ENCODE results near the gene HSPA1L. TPM values are rescaled to one million over a fixed set of nuclear protein-coding genes. Genes with fewer than 3 reads are reported as not detected.
"Not testable (repeated sequence)": the region's sequence is repeated elsewhere in the genome, so short reads cannot be mapped to it uniquely, and the experiment has no call there.

Gene HSPA1L
- total and polyA plus RNA-seq, 2 donors: 1.2 to 2.4 TPM

DNA sequence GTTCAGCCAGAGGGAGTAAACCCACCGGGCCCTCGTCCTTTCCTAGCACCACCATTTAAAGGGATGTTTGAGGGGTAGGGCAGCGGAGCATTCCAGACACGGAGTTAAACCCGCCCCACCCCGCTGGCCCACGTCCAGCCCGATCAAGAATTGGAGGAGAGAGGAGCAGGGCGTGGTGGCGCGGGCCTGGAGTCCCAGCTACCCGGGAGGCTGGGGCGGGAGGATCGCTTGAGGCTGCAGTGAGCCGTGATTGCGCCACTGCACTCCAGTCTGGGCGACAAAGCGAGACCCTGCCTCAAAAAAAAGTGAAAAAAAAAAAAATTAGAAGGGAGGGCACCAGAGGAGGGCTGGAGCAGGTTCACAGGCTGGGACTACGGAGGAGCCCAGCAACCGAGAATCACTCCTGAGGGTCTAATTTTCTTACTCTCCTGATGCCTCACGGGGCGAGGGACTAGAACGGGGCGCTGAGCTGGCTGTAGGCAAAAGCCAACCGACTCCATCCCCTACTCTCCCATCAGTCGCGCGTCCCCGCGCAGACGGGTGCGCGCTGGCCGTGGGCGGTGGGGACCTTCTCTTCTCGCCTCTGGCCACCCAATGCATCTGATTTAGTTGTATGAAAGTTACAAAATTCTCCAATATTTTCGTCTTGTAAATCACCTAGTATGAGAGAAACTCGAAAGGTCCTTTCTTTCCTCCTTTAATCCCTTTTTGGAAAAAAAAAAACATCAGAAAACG is 6.4 kb upstream of the HSPA1L start:
- H3K4me1 ChIP-seq (ENCODE audit: control insufficient read depth in 2 of 2, insufficient read depth in 2 of 2, low read length in 2 of 2): peaks cover 11 to 33% of the 10 kb centered on the region in 2 donors
- 14% methylated on average over 39 of the region's 39 CpGs for WGBS
- H3K4me3 ChIP-seq (ENCODE audit: low read length in 2 of 2): peak overlapping the region; percentile 79 to 80
- peak overlapping the region; percentile 85 to 89 for H3K27ac ChIP-seq (ENCODE audit: low read depth in 1 of 2, low read length in 1 of 2)
- H3K27me3 ChIP-seq (ENCODE audit: control insufficient read depth in 2 of 2, insufficient read depth in 1 of 2, low read length in 1 of 2): peaks cover 0 to 13% of the 10 kb centered on the region in 2 donors
- H3K36me3 ChIP-seq (ENCODE audit: control insufficient read depth in 2 of 2, insufficient read depth in 2 of 2, low read length in 1 of 2): no peaks in the 10 kb centered on the region
- peak in 2 of 9 donors; percentile 52 to 53 for DNase-seq (ENCODE audit: low read depth in 6 of 9, low spot score in 9 of 9)
- peaks cover 0 to 8% of the 10 kb centered on the region in 2 donors for H3K9me3 ChIP-seq (ENCODE audit: control insufficient read depth in 2 of 2, insufficient read depth in 1 of 2, low read length in 1 of 2)

DNA sequence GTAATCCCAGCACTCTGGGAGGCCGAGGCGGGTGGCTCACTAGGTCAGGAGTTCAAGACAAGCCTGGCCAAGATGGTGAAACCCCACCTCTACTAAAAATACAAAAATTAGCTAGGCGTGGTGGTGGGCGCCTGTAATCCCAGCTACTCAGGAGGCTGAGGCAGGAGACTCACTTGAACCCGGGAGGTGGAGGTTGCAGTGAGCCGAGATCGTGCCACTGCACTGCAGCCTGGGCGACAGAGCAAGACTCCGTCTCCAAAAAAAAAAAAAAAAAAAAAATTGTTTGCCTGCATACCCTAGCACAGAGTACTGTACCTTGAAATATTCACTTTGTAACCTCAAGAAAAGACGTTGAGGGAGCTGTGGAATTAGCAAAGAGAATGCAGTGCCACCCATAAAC is 5.3 kb upstream of the HSPA1L start:
- Histone ChIP-seq H3K4me1 (ENCODE audit: control insufficient read depth in 2 of 2, insufficient read depth in 2 of 2, low read length in 2 of 2) (peaks cover 9 to 30% of the 10 kb centered on the region in 2 donors), H3K27me3 (ENCODE audit: control insufficient read depth in 2 of 2, insufficient read depth in 1 of 2, low read length in 1 of 2) (peaks cover 0 to 16% of the 10 kb centered on the region in 2 donors)
- H3K36me3 ChIP-seq (ENCODE audit: control insufficient read depth in 2 of 2, insufficient read depth in 2 of 2, low read length in 1 of 2); H3K27ac ChIP-seq (ENCODE audit: low read depth in 1 of 2, low read length in 1 of 2); DNase-seq (ENCODE audit: low read depth in 6 of 9, low spot score in 9 of 9); H3K9me3 ChIP-seq (ENCODE audit: control insufficient read depth in 2 of 2, insufficient read depth in 1 of 2, low read length in 1 of 2); H3K4me3 ChIP-seq (ENCODE audit: low read length in 2 of 2): not testable (repeated sequence)
- 97% methylated on average over 10 of the region's 10 CpGs for WGBS

DNA sequence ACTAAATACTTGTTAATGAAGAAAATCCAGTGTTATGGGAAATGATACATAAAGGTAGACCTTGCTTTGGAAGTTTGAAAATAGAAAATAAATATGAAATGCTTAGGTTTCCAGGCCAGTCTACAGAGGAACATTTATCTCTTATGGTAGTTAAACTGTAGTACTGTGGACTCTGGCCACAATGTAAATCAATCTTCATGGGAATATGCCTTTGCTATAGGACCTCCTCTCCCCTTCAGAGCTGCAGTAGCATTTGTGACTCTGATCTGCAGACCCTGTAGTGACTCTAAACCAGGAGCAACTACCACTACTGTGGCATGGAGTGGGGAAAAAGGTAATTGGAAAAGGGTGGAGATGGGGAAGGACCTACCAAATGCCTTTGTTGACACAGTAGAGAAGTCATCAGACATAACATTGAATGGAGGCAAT is 4.8 kb upstream of the HSPA1L start:
- peaks cover 9 to 34% of the 10 kb centered on the region in 2 donors for H3K4me1 ChIP-seq (ENCODE audit: control insufficient read depth in 2 of 2, insufficient read depth in 2 of 2, low read length in 2 of 2)
- H3K4me3 ChIP-seq (ENCODE audit: low read length in 2 of 2): no peak overlapping the region
- H3K36me3 ChIP-seq (ENCODE audit: control insufficient read depth in 2 of 2, insufficient read depth in 2 of 2, low read length in 1 of 2): no peaks in the 10 kb centered on the region
- no peak overlapping the region for H3K27ac ChIP-seq (ENCODE audit: low read depth in 1 of 2, low read length in 1 of 2)
- H3K9me3 ChIP-seq (ENCODE audit: control insufficient read depth in 2 of 2, insufficient read depth in 1 of 2, low read length in 1 of 2): peaks cover 0 to 8% of the 10 kb centered on the region in 2 donors
- H3K27me3 ChIP-seq (ENCODE audit: control insufficient read depth in 2 of 2, insufficient read depth in 1 of 2, low read length in 1 of 2): peaks cover 0 to 21% of the 10 kb centered on the region in 2 donors
- DNase-seq (ENCODE audit: low read depth in 6 of 9, low spot score in 9 of 9): no peak

DNA sequence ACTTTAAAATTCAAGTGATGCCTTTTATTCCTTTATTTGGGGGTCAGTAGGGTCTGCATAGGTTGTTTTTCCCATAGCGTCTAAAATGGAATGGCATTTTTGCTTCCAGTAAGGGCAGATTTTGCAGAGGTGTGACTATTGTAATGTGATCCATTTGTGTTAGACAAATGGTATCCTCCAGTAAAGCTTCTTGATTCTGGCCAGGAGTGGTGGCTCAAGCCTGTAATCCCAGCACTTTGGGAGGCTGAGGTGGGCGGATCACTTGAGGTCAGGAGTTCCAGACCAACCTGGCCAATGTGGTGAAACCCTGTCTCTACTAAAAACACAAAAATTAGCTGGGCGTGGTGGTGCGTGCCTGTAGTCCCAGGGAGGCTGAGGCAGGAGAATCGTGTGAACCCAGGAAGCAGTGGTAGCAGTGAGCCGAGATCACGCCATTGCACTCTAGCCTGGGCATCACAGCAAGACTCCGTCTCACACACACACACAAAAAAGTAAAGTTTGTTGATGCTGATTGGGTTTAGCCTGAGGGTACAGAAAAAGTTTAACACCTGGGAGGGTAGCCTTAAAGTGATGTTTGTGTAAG is 2.9 kb upstream of the HSPA1L start:
- peaks cover 0 to 12% of the 10 kb centered on the region in 2 donors for H3K9me3 ChIP-seq (ENCODE audit: control insufficient read depth in 2 of 2, insufficient read depth in 1 of 2, low read length in 1 of 2)
- peak overlapping the region; percentile 4 to 42 for H3K4me3 ChIP-seq (ENCODE audit: low read length in 2 of 2)
- H3K27ac ChIP-seq (ENCODE audit: low read depth in 1 of 2, low read length in 1 of 2): peak overlapping the region; percentile 43 to 50
- not testable (repeated sequence) for H3K36me3 ChIP-seq (ENCODE audit: control insufficient read depth in 2 of 2, insufficient read depth in 2 of 2, low read length in 1 of 2); DNase-seq (ENCODE audit: low read depth in 6 of 9, low spot score in 9 of 9)
- peaks cover 15 to 49% of the 10 kb centered on the region in 2 donors for H3K4me1 ChIP-seq (ENCODE audit: control insufficient read depth in 2 of 2, insufficient read depth in 2 of 2, low read length in 2 of 2)
- H3K27me3 ChIP-seq (ENCODE audit: control insufficient read depth in 2 of 2, insufficient read depth in 1 of 2, low read length in 1 of 2): peaks cover 0 to 39% of the 10 kb centered on the region in 2 donors
- 75% methylated on average over 8 of the region's 8 CpGs for WGBS

DNA sequence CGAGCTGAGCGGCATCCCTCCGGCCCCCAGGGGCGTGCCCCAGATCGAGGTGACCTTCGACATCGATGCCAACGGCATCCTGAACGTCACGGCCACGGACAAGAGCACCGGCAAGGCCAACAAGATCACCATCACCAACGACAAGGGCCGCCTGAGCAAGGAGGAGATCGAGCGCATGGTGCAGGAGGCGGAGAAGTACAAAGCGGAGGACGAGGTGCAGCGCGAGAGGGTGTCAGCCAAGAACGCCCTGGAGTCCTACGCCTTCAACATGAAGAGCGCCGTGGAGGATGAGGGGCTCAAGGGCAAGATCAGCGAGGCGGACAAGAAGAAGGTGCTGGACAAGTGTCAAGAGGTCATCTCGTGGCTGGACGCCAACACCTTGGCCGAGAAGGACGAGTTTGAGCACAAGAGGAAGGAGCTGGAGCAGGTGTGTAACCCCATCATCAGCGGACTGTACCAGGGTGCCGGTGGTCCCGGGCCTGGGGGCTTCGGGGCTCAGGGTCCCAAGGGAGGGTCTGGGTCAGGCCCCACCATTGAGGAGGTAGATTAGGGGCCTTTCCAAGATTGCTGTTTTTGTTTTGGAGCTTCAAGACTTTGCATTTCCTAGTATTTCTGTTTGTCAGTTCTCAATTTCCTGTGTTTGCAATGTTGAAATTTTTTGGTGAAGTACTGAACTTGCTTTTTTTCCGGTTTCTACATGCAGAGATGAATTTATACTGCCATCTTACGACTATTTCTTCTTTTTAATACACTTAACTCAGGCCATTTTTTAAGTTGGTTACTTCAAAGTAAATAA is 2.2 kb upstream of the HSPA1L start:
- Histone ChIP-seq H3K4me3 (ENCODE audit: low read length in 2 of 2) (peak overlapping the region in 1 of 2 donors; percentile 42), H3K27ac (ENCODE audit: low read depth in 1 of 2, low read length in 1 of 2) (peak overlapping the region; percentile 50 to 91), H3K27me3 (ENCODE audit: control insufficient read depth in 2 of 2, insufficient read depth in 1 of 2, low read length in 1 of 2) (peaks cover 0 to 39% of the 10 kb centered on the region in 2 donors), H3K9me3 (ENCODE audit: control insufficient read depth in 2 of 2, insufficient read depth in 1 of 2, low read length in 1 of 2) (peaks cover 0 to 12% of the 10 kb centered on the region in 2 donors), H3K4me1 (ENCODE audit: control insufficient read depth in 2 of 2, insufficient read depth in 2 of 2, low read length in 2 of 2) (peaks cover 12 to 45% of the 10 kb centered on the region in 2 donors)
- H3K36me3 ChIP-seq (ENCODE audit: control insufficient read depth in 2 of 2, insufficient read depth in 2 of 2, low read length in 1 of 2): not testable (repeated sequence)
- 33% methylated on average over 15 of the region's 37 CpGs for WGBS
- DNase-seq (ENCODE audit: low read depth in 6 of 9, low spot score in 9 of 9): peak in 1 of 9 donors; percentile 57

DNA sequence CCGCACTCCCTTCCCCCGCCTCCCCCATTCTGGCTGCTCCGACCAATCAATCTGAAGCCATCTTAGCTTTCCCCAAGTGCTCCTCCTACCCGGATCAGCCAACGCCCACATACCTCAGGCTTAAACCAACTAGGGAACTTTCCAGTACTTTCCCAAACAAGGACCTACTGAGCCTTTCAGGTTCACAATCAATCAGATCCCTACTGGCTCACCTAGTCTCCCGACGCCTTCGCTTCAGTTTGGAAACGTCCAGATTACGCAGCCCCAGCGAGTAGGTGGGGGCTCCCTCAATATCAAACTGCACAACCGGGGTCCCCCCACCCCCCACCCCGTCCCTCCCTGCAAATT is 432 bp downstream of the HSPA1L start:
- Histone ChIP-seq H3K27ac (ENCODE audit: low read depth in 1 of 2, low read length in 1 of 2) (peak overlapping the region; percentile 82 to 91), H3K36me3 (ENCODE audit: control insufficient read depth in 2 of 2, insufficient read depth in 2 of 2, low read length in 1 of 2) (peaks cover 0 to 7% of the 10 kb centered on the region in 2 donors), H3K9me3 (ENCODE audit: control insufficient read depth in 2 of 2, insufficient read depth in 1 of 2, low read length in 1 of 2) (peaks cover 0 to 4% of the 10 kb centered on the region in 2 donors), H3K27me3 (ENCODE audit: control insufficient read depth in 2 of 2, insufficient read depth in 1 of 2, low read length in 1 of 2) (peaks cover 0 to 29% of the 10 kb centered on the region in 2 donors), H3K4me1 (ENCODE audit: control insufficient read depth in 2 of 2, insufficient read depth in 2 of 2, low read length in 2 of 2) (peaks cover 6 to 34% of the 10 kb centered on the region in 2 donors), H3K4me3 (ENCODE audit: low read length in 2 of 2) (peak overlapping the region; percentile 45 to 64)
- peak in 3 of 9 donors; percentile 63 to 79 (median 69) for DNase-seq (ENCODE audit: low read depth in 6 of 9, low spot score in 9 of 9)
- WGBS: under 1% methylated on average over 13 of the region's 13 CpGs

DNA sequence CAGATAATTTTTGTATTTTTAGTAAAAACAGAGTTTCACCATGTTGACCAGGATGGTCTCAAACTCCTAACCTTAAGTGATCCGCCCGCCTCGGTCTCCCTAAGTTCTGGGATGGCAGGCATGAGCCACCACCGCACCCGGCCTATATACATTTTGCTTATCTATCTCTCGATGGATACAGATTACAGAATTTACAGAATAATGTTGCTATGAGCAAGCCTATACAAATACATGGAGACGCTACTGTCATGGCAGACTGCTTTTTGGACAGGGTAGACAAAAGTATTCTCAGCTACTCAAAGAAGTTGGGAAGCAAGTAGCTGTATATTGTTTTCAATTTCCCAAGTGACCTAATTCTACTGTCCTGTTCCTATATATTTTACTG is 1.6 kb downstream of the HSPA1L start:
- peaks cover 0 to 4% of the 10 kb centered on the region in 2 donors for H3K9me3 ChIP-seq (ENCODE audit: control insufficient read depth in 2 of 2, insufficient read depth in 1 of 2, low read length in 1 of 2)
- WGBS: 97% methylated on average over 7 of the region's 7 CpGs
- H3K4me3 ChIP-seq (ENCODE audit: low read length in 2 of 2): no peak overlapping the region
- peaks cover 0 to 8% of the 10 kb centered on the region in 2 donors for H3K36me3 ChIP-seq (ENCODE audit: control insufficient read depth in 2 of 2, insufficient read depth in 2 of 2, low read length in 1 of 2)
- H3K4me1 ChIP-seq (ENCODE audit: control insufficient read depth in 2 of 2, insufficient read depth in 2 of 2, low read length in 2 of 2): peaks cover 6 to 31% of the 10 kb centered on the region in 2 donors
- DNase-seq (ENCODE audit: low read depth in 6 of 9, low spot score in 9 of 9): no peak
- peaks cover 0 to 26% of the 10 kb centered on the region in 2 donors for H3K27me3 ChIP-seq (ENCODE audit: control insufficient read depth in 2 of 2, insufficient read depth in 1 of 2, low read length in 1 of 2)
- H3K27ac ChIP-seq (ENCODE audit: low read depth in 1 of 2, low read length in 1 of 2): peak overlapping the region in 1 of 2 donors; percentile 70

- peaks cover 0 to 8% of the 10 kb centered on the region in 2 donors for H3K36me3 ChIP-seq (ENCODE audit: control insufficient read depth in 2 of 2, insufficient read depth in 2 of 2, low read length in 1 of 2)
- no peak overlapping the region for H3K4me3 ChIP-seq (ENCODE audit: low read length in 2 of 2)
- H3K4me1 ChIP-seq (ENCODE audit: control insufficient read depth in 2 of 2, insufficient read depth in 2 of 2, low read length in 2 of 2): peaks cover 6 to 28% of the 10 kb centered on the region in 2 donors
- H3K9me3 ChIP-seq (ENCODE audit: control insufficient read depth in 2 of 2, insufficient read depth in 1 of 2, low read length in 1 of 2): peaks cover 0 to 4% of the 10 kb centered on the region in 2 donors
- no peak for DNase-seq (ENCODE audit: low read depth in 6 of 9, low spot score in 9 of 9)
- H3K27ac ChIP-seq (ENCODE audit: low read depth in 1 of 2, low read length in 1 of 2): no peak overlapping the region
- WGBS: 97% methylated on average over 12 of the region's 12 CpGs
- peaks cover 0 to 26% of the 10 kb centered on the region in 2 donors for H3K27me3 ChIP-seq (ENCODE audit: control insufficient read depth in 2 of 2, insufficient read depth in 1 of 2, low read length in 1 of 2)
Measured at GRCh38 chr6:31811645-31812044, 3.4 kb downstream of the HSPA1L start.
